Endodermal cell (in vitro differentiated cells): ENCODE data around the gene TPPP. TPM values are rescaled to one million over a fixed set of nuclear protein-coding genes. Genes with fewer than 3 reads are reported as not detected.
"Not testable (repeated sequence)": the region's sequence is repeated elsewhere in the genome, so short reads cannot be mapped to it uniquely, and the experiment has no call there.

Source experiments
- DNase-seq: peaks from one replicate; pipeline ENCODE4 v3.0.0-alpha.2; 2017
- H3K27ac ChIP-seq: 2 replicates; pipeline ENCODE4 v1.5.1; 2013; ENCODE audit warnings: mild to moderate bottlenecking, low read depth, low read length, moderate library complexity
- H3K27me3 ChIP-seq: 2 replicates; pipeline ENCODE4 v1.6.1; 2013; ENCODE audit warnings: mild to moderate bottlenecking, low read length, moderate library complexity; ENCODE audit not compliant: insufficient read depth, control insufficient read depth, poor library complexity, severe bottlenecking
- H3K36me3 ChIP-seq: 2 replicates; pipeline ENCODE4 v1.7.0; 2013; ENCODE audit warnings: mild to moderate bottlenecking, low read length, moderate library complexity; ENCODE audit not compliant: control insufficient read depth, insufficient read depth
- H3K4me1 ChIP-seq: one replicate; pipeline ENCODE4 v1.7.0; 2013; ENCODE audit warnings: low read length; ENCODE audit not compliant: control insufficient read depth, insufficient read depth
- H3K4me3 ChIP-seq: 2 replicates; pipeline ENCODE4 v1.5.1; 2013; ENCODE audit warnings: mild to moderate bottlenecking, low read length, moderate library complexity
- H3K9ac ChIP-seq: 2 replicates; pipeline ENCODE4 v1.6.1; 2013; ENCODE audit warnings: mild to moderate bottlenecking, low read length, moderate library complexity; ENCODE audit not compliant: poor library complexity, severe bottlenecking; ENCODE audit errors: extremely low read depth
- H3K9me3 ChIP-seq: 2 replicates; pipeline ENCODE4 v1.6.1; 2013; ENCODE audit warnings: mild to moderate bottlenecking, low read length, moderate library complexity; ENCODE audit not compliant: control insufficient read depth
- H3K27ac Mint-ChIP-seq: 2 replicates; pipeline ENCODE4 v1.8.0; 2020; ENCODE audit warnings: mixed read lengths
- H3K27me3 Mint-ChIP-seq: 2 replicates; pipeline ENCODE4 v1.8.0; 2021; ENCODE audit warnings: mild to moderate bottlenecking, mixed read lengths; ENCODE audit not compliant: insufficient read depth
- H3K36me3 Mint-ChIP-seq: 2 replicates; pipeline ENCODE4 v1.8.0; 2020; ENCODE audit warnings: low read depth, mixed read lengths
- H3K4me1 Mint-ChIP-seq: 2 replicates; pipeline ENCODE4 v1.8.0; 2020; ENCODE audit warnings: mixed read lengths
- H3K4me3 Mint-ChIP-seq: 2 replicates; pipeline ENCODE4 v1.8.0; 2020; ENCODE audit warnings: mild to moderate bottlenecking, moderate library complexity, mixed read lengths
- H3K9me3 Mint-ChIP-seq: 2 replicates; pipeline ENCODE4 v1.8.0; 2020; ENCODE audit warnings: mild to moderate bottlenecking, mixed read lengths
- CTCF ChIP-seq: fragments of 200-600 bp; sonication (generic); conservative IDR thresholded peaks from 2 replicates; pipeline ENCODE4 v1.5.0; 2021; ENCODE audit warnings: antibody characterized with exemption, mild to moderate bottlenecking
- WGBS, 2 experiments: methylation state at CpG; one replicate each; pipeline versions ENCODE4 v1.1.5 to v1.1.7; 2013; ENCODE audit warnings: missing lambda C conversion rate in 2 of 2, mixed read lengths in 1 of 2; ENCODE audit not compliant: insufficient coverage in 1 of 2, insufficient read length in 1 of 2; 5-methylcytosine and 5-hydroxymethylcytosine counted together
- total RNA-seq, 2 donors: library from RNA; stranded (reverse); fragmentation: NEBNext Ultra II Directional in 1 of 2; extraction: Animal tissue kit (Norgen Biotek cat#: 25700) in 1 of 2; gene quantifications; 2 replicates in 1 of 2; 3 replicates in 1 of 2; pipeline ENCODE4 v1.2.1, GENCODE V29; 2021

TPPP gene
- total RNA-seq, 2 donors from 2014 or later = 0.22 to 0.70 TPM

GRCh38 chr5:695475-695874 lies 2.3 kb upstream of the TPPP start:
- 92% methylated on average over 2 of the region's 13 CpGs; no CpG with 5 or more reads in 1 of the 2 experiments for WGBS, 2 experiments
- not testable (repeated sequence) for DNase-seq, H3K4me3 ChIP-seq, H3K4me1 Mint-ChIP-seq, H3K27ac ChIP-seq, H3K36me3 ChIP-seq, H3K4me1 ChIP-seq, H3K27ac Mint-ChIP-seq, H3K9me3 ChIP-seq, H3K4me3 Mint-ChIP-seq, H3K9ac ChIP-seq, H3K36me3 Mint-ChIP-seq, H3K9me3 Mint-ChIP-seq
- H3K27me3 ChIP-seq = peaks cover 39% of the 10 kb centered on the region
- peaks cover 40% of the 10 kb centered on the region for H3K27me3 Mint-ChIP-seq

GRCh38 chr5:694042-694431 lies 885 bp upstream of the TPPP start:
- H3K36me3 ChIP-seq, H3K4me1 ChIP-seq, H3K9me3 Mint-ChIP-seq, H3K4me1 Mint-ChIP-seq, H3K27ac ChIP-seq, H3K9ac ChIP-seq, H3K36me3 Mint-ChIP-seq, H3K9me3 ChIP-seq, H3K4me3 Mint-ChIP-seq, H3K4me3 ChIP-seq, H3K27ac Mint-ChIP-seq: not testable (repeated sequence)
- H3K27me3 ChIP-seq = peaks cover 29% of the 10 kb centered on the region
- 6% methylated on average over 10 of the region's 22 CpGs; no CpG with 5 or more reads in 1 of the 2 experiments for WGBS, 2 experiments
- peak; percentile 44 for DNase-seq
- peaks cover 29% of the 10 kb centered on the region for H3K27me3 Mint-ChIP-seq

GRCh38 chr5:692529-693041 lies 567 bp downstream of the TPPP start:
- peaks cover 22% of the 10 kb centered on the region for H3K27me3 ChIP-seq
- not testable (repeated sequence) for H3K9ac ChIP-seq, H3K9me3 ChIP-seq, H3K27ac ChIP-seq, H3K36me3 Mint-ChIP-seq, H3K4me3 Mint-ChIP-seq, H3K4me3 ChIP-seq, H3K9me3 Mint-ChIP-seq, H3K36me3 ChIP-seq, H3K4me1 ChIP-seq, H3K27ac Mint-ChIP-seq, H3K4me1 Mint-ChIP-seq
- peak; percentile 61 for DNase-seq
- H3K27me3 Mint-ChIP-seq = peaks cover 19% of the 10 kb centered on the region
- WGBS, 2 experiments = 8% methylated on average over 41 of the region's 41 CpGs; no CpG with 5 or more reads in 1 of the 2 experiments

- peak; percentile 28 for DNase-seq
These were observed 1.2 kb downstream of the TPPP start for GRCh38 chr5:691817-692528.

GRCh38 chr5:691049-691448 lies 2.1 kb downstream of the TPPP start:
- H3K36me3 Mint-ChIP-seq, H3K4me1 Mint-ChIP-seq, H3K9me3 ChIP-seq, H3K4me3 Mint-ChIP-seq, H3K36me3 ChIP-seq, H3K4me3 ChIP-seq, H3K27ac ChIP-seq, DNase-seq, H3K9ac ChIP-seq, H3K27ac Mint-ChIP-seq, H3K9me3 Mint-ChIP-seq, H3K4me1 ChIP-seq: not testable (repeated sequence)
- H3K27me3 Mint-ChIP-seq = peaks cover 14% of the 10 kb centered on the region
- peaks cover 19% of the 10 kb centered on the region for H3K27me3 ChIP-seq
- WGBS, 2 experiments = no CpG with 5 or more reads among the region's 23 CpGs

More at GRCh38 chr5:691817-692528, 1.2 kb downstream of the TPPP start:
- no peak for TF ChIP-seq CTCF
- Histone ChIP-seq H3K36me3 (no peaks in the 10 kb centered on the region), H3K27me3 (peaks cover 18% of the 10 kb centered on the region), H3K27ac (no peak overlapping the region), H3K9me3 (no peaks in the 10 kb centered on the region), H3K4me3 (no peak overlapping the region), H3K4me1 (no peaks in the 10 kb centered on the region), H3K9ac (no peak overlapping the region)
- Mint-ChIP-seq H3K36me3 (no peaks in the 10 kb centered on the region), H3K4me3 (no peak overlapping the region), H3K9me3 (peaks cover 3% of the 10 kb centered on the region), H3K27ac (no peak overlapping the region), H3K27me3 (peaks cover 14% of the 10 kb centered on the region), H3K4me1 (no peaks in the 10 kb centered on the region)
- WGBS, 2 experiments = 60% methylated on average over 1 of the region's 2 CpGs; no CpG with 5 or more reads in 1 of the 2 experiments

GRCh38 chr5:690293-690692 lies 2.9 kb downstream of the TPPP start:
- H3K9ac ChIP-seq, H3K4me3 Mint-ChIP-seq, H3K4me1 Mint-ChIP-seq, H3K36me3 ChIP-seq, H3K9me3 Mint-ChIP-seq, H3K27ac ChIP-seq, DNase-seq, H3K4me3 ChIP-seq, H3K27ac Mint-ChIP-seq, H3K4me1 ChIP-seq, H3K36me3 Mint-ChIP-seq, H3K9me3 ChIP-seq: not testable (repeated sequence)
- peaks cover 27% of the 10 kb centered on the region for H3K27me3 ChIP-seq
- H3K27me3 Mint-ChIP-seq = peaks cover 22% of the 10 kb centered on the region
- WGBS, 2 experiments = no CpG with 5 or more reads among the region's 12 CpGs
